ENCODE measurements around the gene TNFRSF1A. TPM values are rescaled to one million over a fixed set of nuclear protein-coding genes. Genes with fewer than 3 reads are reported as not detected.

The TNFRSF1A gene
- total RNA-seq, 1 experiment from 2014 or later = 95.1 TPM

DNA sequence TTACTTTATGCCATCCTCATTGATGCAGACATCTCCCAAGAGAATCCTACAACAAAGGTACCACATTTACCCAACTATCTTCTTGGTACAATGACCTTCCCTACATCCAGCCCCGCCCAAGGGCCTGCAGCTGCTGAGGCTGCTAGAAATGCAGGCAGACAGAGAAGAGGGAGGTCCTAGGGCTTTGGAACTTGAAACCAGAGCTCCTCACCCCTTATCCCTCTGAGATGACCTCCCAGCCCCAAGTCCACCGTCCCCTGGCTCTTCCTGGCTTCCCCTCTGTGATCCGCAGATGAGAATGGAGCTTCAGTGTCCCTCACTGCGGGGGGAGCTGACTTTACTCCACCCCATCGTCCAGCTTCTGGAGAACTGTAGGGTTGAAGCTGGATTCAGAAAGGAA is 1.6 kb upstream of the TNFRSF1A start:
- H3K27ac ChIP-seq (ENCODE audit: low read length) = no peak overlapping the region
- peaks cover 40% of the 10 kb centered on the region for H3K79me2 ChIP-seq (ENCODE audit: low read length)
- no peak for ATAC-seq
- no peaks in the 10 kb centered on the region for H3K9me3 ChIP-seq (ENCODE audit: low read length)
- ChIA-PET POLR2A (ENCODE audit: unreplicated experiment) (no interaction called here), CTCF (no interaction called here)
- intact Hi-C loops (cut with micrococcal nuclease) = no loop called here
- H2AFZ ChIP-seq (ENCODE audit: low read length) = no peak overlapping the region
- H3K36me3 ChIP-seq (ENCODE audit: low read depth, low read length) = no peaks in the 10 kb centered on the region
- no peak overlapping the region for H3K4me3 ChIP-seq (ENCODE audit: low read length)
- no peak for DNase-seq
- H3K27me3 ChIP-seq (ENCODE audit: low read length) = no peaks in the 10 kb centered on the region
- no TSS peak for BruUV-seq (replicated peaks)
- no peak for TF ChIP-seq EZH2 (IDR thresholded peaks at IDR 0.05; ENCODE audit: low read length, unreplicated experiment)
- no peak for TF ChIP-seq EZH2phosphoT487 (IDR thresholded peaks at IDR 0.05; ENCODE audit: borderline replicate concordance, low read length)
- no peak for TF ChIP-seq CTCF (conservative IDR thresholded peaks at IDR 0.05; ENCODE audit: low read depth, low read length)
- H3F3A ChIP-seq (ENCODE audit: low read length, unreplicated experiment) = no peaks in the 10 kb centered on the region
- no peak overlapping the region for H3K9ac ChIP-seq (ENCODE audit: low read length)
- H3K4me2 ChIP-seq (ENCODE audit: low read length) = no peak overlapping the region
- 0 out of 2 replicates have a peak, but pooled peaks cover 9% of the 10 kb centered on the region for H4K20me1 ChIP-seq (ENCODE audit: low read length)
- H3K4me1 ChIP-seq (ENCODE audit: insufficient read depth, low read length) = peaks cover 42% of the 10 kb centered on the region
- H3K9me2 ChIP-seq (replicated peaks; ENCODE audit: low read length) = no peaks in the 10 kb centered on the region

GRCh38 chr12:6342140-6342889 is 439 bp upstream of the TNFRSF1A start:
- no TSS peak for BruUV-seq (replicated peaks)
- CTCF ChIA-PET = no interaction called here
- H3K79me2 ChIP-seq (ENCODE audit: low read length) = peaks cover 52% of the 10 kb centered on the region

More at GRCh38 chr12:6342140-6342889, 439 bp upstream of the TNFRSF1A start:
- H3F3A ChIP-seq (ENCODE audit: low read length, unreplicated experiment) = no peaks in the 10 kb centered on the region
- peaks cover 53% of the 10 kb centered on the region for H3K4me1 ChIP-seq (ENCODE audit: insufficient read depth, low read length)
- H3K4me3 ChIP-seq (ENCODE audit: low read length) = peak overlapping the region; percentile 90
- no peaks in the 10 kb centered on the region for H3K27me3 ChIP-seq (ENCODE audit: low read length)
- intact Hi-C loops (cut with micrococcal nuclease) = no loop called here
- no peaks in the 10 kb centered on the region for H3K9me2 ChIP-seq (replicated peaks; ENCODE audit: low read length)
- no peak for TF ChIP-seq EZH2phosphoT487 (IDR thresholded peaks at IDR 0.05; ENCODE audit: borderline replicate concordance, low read length)
- no peak for TF ChIP-seq CTCF (conservative IDR thresholded peaks at IDR 0.05; ENCODE audit: low read depth, low read length)
- H3K9ac ChIP-seq (ENCODE audit: low read length) = peak overlapping the region; percentile 92
- no peaks in the 10 kb centered on the region for H3K9me3 ChIP-seq (ENCODE audit: low read length)
- ATAC-seq = no peak
- H4K20me1 ChIP-seq (ENCODE audit: low read length) = 0 out of 2 replicates have a peak, but pooled peaks cover 9% of the 10 kb centered on the region
- peak overlapping the region; percentile 72 for H2AFZ ChIP-seq (ENCODE audit: low read length)
- POLR2A ChIA-PET (ENCODE audit: unreplicated experiment) = interaction anchor here (0.6 kb wide), 1 partner anchor 61 kb away, joined by 5 read pairs; no protein-coding TSS in a partner anchor
- H3K36me3 ChIP-seq (ENCODE audit: low read depth, low read length) = no peaks in the 10 kb centered on the region
- H3K27ac ChIP-seq (ENCODE audit: low read length) = peak overlapping the region; percentile 83
- no peak for DNase-seq
- H3K4me2 ChIP-seq (ENCODE audit: low read length) = peak overlapping the region; percentile 85
